Loucy (cell line): Measurements from ENCODE around the gene FREM2.

ENCODE experiments used
- H2AFZ ChIP-seq: fragments of 200-600 bp; sonication (generic); 2 replicates; pipeline ENCODE4 v1.6.0; 2016; ENCODE audit warnings: antibody characterized with exemption, mild to moderate bottlenecking, low read length, moderate library complexity
- H3F3A ChIP-seq: fragments of 200-600 bp; 2 replicates; pipeline ENCODE4 v1.6.0; 2016; ENCODE audit warnings: antibody characterized with exemption, low read depth, mild to moderate bottlenecking
- H3K27me3 ChIP-seq: fragments of 200-600 bp; sonication (generic); 2 replicates; pipeline ENCODE4 v1.6.1; 2014; ENCODE audit warnings: low read length, mild to moderate bottlenecking; ENCODE audit not compliant: insufficient read depth, poor library complexity, severe bottlenecking
- H3K36me3 ChIP-seq: fragments of 200-600 bp; sonication (generic); 2 replicates; pipeline ENCODE4 v1.6.1; 2016; ENCODE audit warnings: low read length; ENCODE audit not compliant: insufficient read depth
- H3K4me1 ChIP-seq: fragments of 200-600 bp; sonication (generic); 2 replicates; pipeline ENCODE4 v1.5.1; 2014; ENCODE audit warnings: low read length, mild to moderate bottlenecking; ENCODE audit not compliant: insufficient read depth, poor library complexity, severe bottlenecking
- H3K4me2 ChIP-seq: fragments of 200-600 bp; sonication (generic); 2 replicates; pipeline ENCODE4 v1.6.0; 2014; ENCODE audit warnings: antibody characterized with exemption, low read length, low read depth, mild to moderate bottlenecking; ENCODE audit not compliant: poor library complexity, severe bottlenecking
- H3K4me3 ChIP-seq: fragments of 200-600 bp; sonication (generic); 2 replicates; pipeline ENCODE4 v1.5.1; 2014; ENCODE audit warnings: low read length, mild to moderate bottlenecking, mixed read lengths; ENCODE audit not compliant: poor library complexity, severe bottlenecking
- H3K79me2 ChIP-seq: fragments of 200-600 bp; sonication (generic); 2 replicates; pipeline ENCODE4 v1.6.1; 2014; ENCODE audit warnings: low read length; ENCODE audit not compliant: insufficient read depth
- H3K9ac ChIP-seq: fragments of 200-600 bp; sonication (generic); 2 replicates; pipeline ENCODE4 v1.6.0; 2014; ENCODE audit warnings: mild to moderate bottlenecking, low read depth, low read length, moderate library complexity; ENCODE audit not compliant: poor library complexity, severe bottlenecking
- H3K9me2 ChIP-seq: fragments of 200-600 bp; sonication (generic); replicated peaks from 2 replicates; pipeline ENCODE4 v1.6.1; 2016; ENCODE audit warnings: low read depth, low read length, mixed read lengths
- H3K9me3 ChIP-seq: fragments of 200-600 bp; sonication (generic); 2 replicates; pipeline ENCODE4 v1.6.1; 2014; ENCODE audit warnings: mild to moderate bottlenecking, antibody characterized with exemption, low read length, low read depth; ENCODE audit not compliant: insufficient read depth
- H4K20me1 ChIP-seq: fragments of 200-600 bp; sonication (generic); 2 replicates; pipeline ENCODE4 v1.6.0; 2014; ENCODE audit warnings: antibody characterized with exemption, low read length, mild to moderate bottlenecking; ENCODE audit not compliant: insufficient read depth, poor library complexity, severe bottlenecking
- EZH2phosphoT487 ChIP-seq: fragments of 200-600 bp; IDR thresholded peaks from 2 replicates; pipeline ENCODE4 v1.6.1; 2018; ENCODE audit warnings: antibody characterized with exemption, mild to moderate bottlenecking, moderate library complexity, borderline replicate concordance
- TF ChIP-seq, protein P1 (sequence below): fragments of 200-600 bp; sonication (generic); conservative IDR thresholded peaks from 2 replicates; pipeline ENCODE4 v1.5.1; 2014; ENCODE audit warnings: mild to moderate bottlenecking, antibody characterized with exemption, low read length

FREM2 gene

DNA sequence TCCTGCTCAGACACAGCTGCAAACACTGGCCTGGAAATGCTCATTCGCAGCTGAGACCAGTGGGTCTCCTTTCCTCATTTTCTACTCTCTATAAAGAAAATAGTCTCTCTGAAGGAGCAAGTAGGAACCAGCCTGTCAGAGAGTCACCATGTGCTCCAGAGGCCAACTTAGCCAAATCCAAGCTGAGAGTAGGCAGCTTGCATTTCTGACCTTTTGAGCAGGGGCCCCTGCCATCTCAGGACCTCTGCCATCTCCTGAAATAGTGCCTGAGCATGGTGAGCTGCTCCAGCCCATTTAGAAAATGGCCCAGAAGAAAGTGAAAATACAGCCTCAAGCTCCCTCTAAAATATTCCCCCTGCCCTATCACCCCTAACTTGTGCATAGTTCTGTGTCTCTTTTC is 208.2 kb downstream of the FREM2 start:
- Histone ChIP-seq H3K79me2 (no peaks in the 10 kb centered on the region), H2AFZ (no peak overlapping the region), H3K9me2 (no peaks in the 10 kb centered on the region), H3F3A (no peaks in the 10 kb centered on the region), H3K36me3 (no peaks in the 10 kb centered on the region), H3K4me3 (no peak overlapping the region), H3K9ac (no peak overlapping the region), H3K27me3 (no peaks in the 10 kb centered on the region), H3K4me2 (no peak overlapping the region), H3K4me1 (no peaks in the 10 kb centered on the region), H4K20me1 (no peaks in the 10 kb centered on the region), H3K9me3 (no peaks in the 10 kb centered on the region)
- TF ChIP-seq, protein P1, sequence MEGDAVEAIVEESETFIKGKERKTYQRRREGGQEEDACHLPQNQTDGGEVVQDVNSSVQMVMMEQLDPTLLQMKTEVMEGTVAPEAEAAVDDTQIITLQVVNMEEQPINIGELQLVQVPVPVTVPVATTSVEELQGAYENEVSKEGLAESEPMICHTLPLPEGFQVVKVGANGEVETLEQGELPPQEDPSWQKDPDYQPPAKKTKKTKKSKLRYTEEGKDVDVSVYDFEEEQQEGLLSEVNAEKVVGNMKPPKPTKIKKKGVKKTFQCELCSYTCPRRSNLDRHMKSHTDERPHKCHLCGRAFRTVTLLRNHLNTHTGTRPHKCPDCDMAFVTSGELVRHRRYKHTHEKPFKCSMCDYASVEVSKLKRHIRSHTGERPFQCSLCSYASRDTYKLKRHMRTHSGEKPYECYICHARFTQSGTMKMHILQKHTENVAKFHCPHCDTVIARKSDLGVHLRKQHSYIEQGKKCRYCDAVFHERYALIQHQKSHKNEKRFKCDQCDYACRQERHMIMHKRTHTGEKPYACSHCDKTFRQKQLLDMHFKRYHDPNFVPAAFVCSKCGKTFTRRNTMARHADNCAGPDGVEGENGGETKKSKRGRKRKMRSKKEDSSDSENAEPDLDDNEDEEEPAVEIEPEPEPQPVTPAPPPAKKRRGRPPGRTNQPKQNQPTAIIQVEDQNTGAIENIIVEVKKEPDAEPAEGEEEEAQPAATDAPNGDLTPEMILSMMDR, result no peak
- no peak for TF ChIP-seq EZH2phosphoT487

DNA sequence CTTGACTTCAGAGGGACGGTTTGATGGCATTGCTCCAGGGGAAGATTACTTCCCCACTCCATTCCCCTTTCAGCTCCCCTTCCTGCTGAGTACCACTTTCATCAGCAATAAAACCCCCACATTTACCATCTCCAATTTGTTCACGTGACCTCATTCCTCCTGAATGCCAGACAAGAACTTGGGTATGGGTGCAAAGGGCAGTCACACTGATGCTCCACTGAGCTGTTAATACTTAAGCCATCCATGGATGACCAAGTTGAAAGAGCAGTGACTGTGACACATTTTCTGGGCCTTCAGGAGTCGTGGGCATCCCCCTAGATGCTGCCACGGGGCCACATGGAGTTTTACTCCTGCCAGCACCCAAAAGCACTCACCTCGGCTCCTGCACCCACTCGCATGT is 210.6 kb downstream of the FREM2 start:
- H4K20me1 ChIP-seq, result no peaks in the 10 kb centered on the region
- H3K4me3 ChIP-seq, result no peak overlapping the region
- TF ChIP-seq, protein P1, result no peak
- no peak for TF ChIP-seq EZH2phosphoT487
- H3K9me3 ChIP-seq, result no peaks in the 10 kb centered on the region
- H3K36me3 ChIP-seq, result no peaks in the 10 kb centered on the region
- H3K9ac ChIP-seq, result no peak overlapping the region
- H3K4me1 ChIP-seq, result no peaks in the 10 kb centered on the region
- no peaks in the 10 kb centered on the region for H3K79me2 ChIP-seq
- H3K4me2 ChIP-seq, result no peak overlapping the region
- H3K9me2 ChIP-seq, result no peaks in the 10 kb centered on the region
- H3K27me3 ChIP-seq, result no peaks in the 10 kb centered on the region
- no peak overlapping the region for H2AFZ ChIP-seq
- H3F3A ChIP-seq, result no peaks in the 10 kb centered on the region

DNA sequence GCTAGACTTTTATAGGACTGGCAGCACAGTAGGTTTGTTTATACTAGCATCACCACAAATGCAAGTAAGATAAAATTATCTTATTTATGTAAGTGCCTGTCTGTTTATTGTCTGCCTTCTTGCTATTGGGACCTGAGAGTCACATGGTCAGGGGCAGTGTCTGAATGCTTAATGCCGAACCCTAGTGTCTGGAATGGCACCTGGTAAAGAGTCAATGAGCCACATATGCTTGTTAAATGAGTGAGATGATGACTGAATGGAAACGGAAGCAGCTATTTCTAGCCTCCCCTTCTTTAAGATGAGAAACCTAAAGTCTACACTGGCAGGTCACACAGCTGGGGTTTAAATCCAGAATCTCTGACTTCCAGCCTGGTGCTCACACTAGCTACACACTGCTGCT is 211.6 kb downstream of the FREM2 start:
- Histone ChIP-seq H4K20me1 (no peaks in the 10 kb centered on the region), H3K36me3 (no peaks in the 10 kb centered on the region)

More for the DNA sequence above, 211.6 kb downstream of the FREM2 start:
- H3K9me3 ChIP-seq, result no peaks in the 10 kb centered on the region
- H3K9me2 ChIP-seq, result no peaks in the 10 kb centered on the region
- H3K27me3 ChIP-seq, result no peaks in the 10 kb centered on the region
- no peak overlapping the region for H3K4me2 ChIP-seq
- no peaks in the 10 kb centered on the region for H3K4me1 ChIP-seq
- no peak overlapping the region for H3K9ac ChIP-seq
- no peaks in the 10 kb centered on the region for H3K79me2 ChIP-seq
- H2AFZ ChIP-seq, result no peak overlapping the region
- H3F3A ChIP-seq, result no peaks in the 10 kb centered on the region
- no peak overlapping the region for H3K4me3 ChIP-seq
- TF ChIP-seq, protein P1, result no peak
- no peak for TF ChIP-seq EZH2phosphoT487
